A673 (cell line): ENCODE results near the gene ACACA.

ENCODE experiments used
- EZH2 ChIP-seq: fragments of 200-600 bp; sonication (generic); IDR thresholded peaks from 2 replicates; pipeline ENCODE4 v1.6.1; 2017; ENCODE audit warnings: borderline replicate concordance, low read depth, mild to moderate bottlenecking, mixed read lengths, antibody characterized with exemption, low read length; ENCODE audit not compliant: poor library complexity, severe bottlenecking
- TF ChIP-seq, protein P1 (sequence below): fragments of 300-800, 200-600 bp; sonication (generic); conservative IDR thresholded peaks from 2 replicates; pipeline ENCODE4 v1.5.1; 2017; ENCODE audit warnings: low read depth, mild to moderate bottlenecking, antibody characterized with exemption, low read length, moderate library complexity, mixed read lengths

GRCh38 chr17:37079065-37079708, 327.4 kb downstream of the ACACA start:
- TF ChIP-seq, protein P1, sequence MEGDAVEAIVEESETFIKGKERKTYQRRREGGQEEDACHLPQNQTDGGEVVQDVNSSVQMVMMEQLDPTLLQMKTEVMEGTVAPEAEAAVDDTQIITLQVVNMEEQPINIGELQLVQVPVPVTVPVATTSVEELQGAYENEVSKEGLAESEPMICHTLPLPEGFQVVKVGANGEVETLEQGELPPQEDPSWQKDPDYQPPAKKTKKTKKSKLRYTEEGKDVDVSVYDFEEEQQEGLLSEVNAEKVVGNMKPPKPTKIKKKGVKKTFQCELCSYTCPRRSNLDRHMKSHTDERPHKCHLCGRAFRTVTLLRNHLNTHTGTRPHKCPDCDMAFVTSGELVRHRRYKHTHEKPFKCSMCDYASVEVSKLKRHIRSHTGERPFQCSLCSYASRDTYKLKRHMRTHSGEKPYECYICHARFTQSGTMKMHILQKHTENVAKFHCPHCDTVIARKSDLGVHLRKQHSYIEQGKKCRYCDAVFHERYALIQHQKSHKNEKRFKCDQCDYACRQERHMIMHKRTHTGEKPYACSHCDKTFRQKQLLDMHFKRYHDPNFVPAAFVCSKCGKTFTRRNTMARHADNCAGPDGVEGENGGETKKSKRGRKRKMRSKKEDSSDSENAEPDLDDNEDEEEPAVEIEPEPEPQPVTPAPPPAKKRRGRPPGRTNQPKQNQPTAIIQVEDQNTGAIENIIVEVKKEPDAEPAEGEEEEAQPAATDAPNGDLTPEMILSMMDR, result no peak
- no peak for TF ChIP-seq EZH2
